IMR-90 (cell line): ENCODE results near the gene FBXW7. TPM values are rescaled to one million over a fixed set of nuclear protein-coding genes. Genes with fewer than 3 reads are reported as not detected.

Source experiments
- ATAC-seq: fragments of 200-7000 bp; cut with Tn5 transposase; 2 replicates; pipeline ENCODE4 v1.9.1; 2020; ENCODE audit warnings: low read depth, mild to moderate bottlenecking, moderate library complexity
- BruUV-seq: library from RNA; stranded (reverse); fragments of 400-500 nt; replicated peaks from 2 replicates; lab custom pipeline; 2021; lab: Mats Ljungman, UMichigan
- CTCF ChIA-PET: fragments of 300-600 bp; formaldehyde crosslinking; extraction: SDS; loops from one replicate; lab custom pipeline; 2021; ENCODE audit warnings: antibody characterized with exemption; lab: Yijun Ruan, JAX
- POLR2A ChIA-PET: fragments of 300-600 bp; sonication (Branson Sonifier 250); formaldehyde crosslinking; loops from one replicate; lab custom pipeline; 2022; ENCODE audit warnings: antibody characterized with exemption; ENCODE audit not compliant: unreplicated experiment; lab: Charles Lee
- DNase-seq: peaks from one replicate; pipeline ENCODE4 v3.0.0; 2013
- H2AFZ ChIP-seq: replicated peaks from 2 replicates; pipeline ENCODE3; 2013; ENCODE audit warnings: low read length, mild to moderate bottlenecking; ENCODE audit not compliant: poor library complexity
- H2AK5ac ChIP-seq: 2 replicates; pipeline ENCODE4 v1.6.1; 2013; ENCODE audit warnings: low read depth, low read length, inconsistent platforms
- H2AK9ac ChIP-seq: replicated peaks from 2 replicates; pipeline ENCODE3; 2013; ENCODE audit warnings: mild to moderate bottlenecking, low read depth, low read length, moderate library complexity; ENCODE audit not compliant: poor library complexity
- H2BK120ac ChIP-seq: 2 replicates; pipeline ENCODE4 v1.6.1; 2013; ENCODE audit warnings: low read depth, low read length, inconsistent platforms
- H2BK15ac ChIP-seq: 3 replicates; pipeline ENCODE4 v1.6.1; 2013; ENCODE audit warnings: low read depth, low read length, inconsistent platforms
- H2BK20ac ChIP-seq: 2 replicates; pipeline ENCODE4 v1.6.1; 2013; ENCODE audit warnings: low read depth, mild to moderate bottlenecking, inconsistent platforms, low read length, moderate library complexity
- H2BK5ac ChIP-seq: 2 replicates; pipeline ENCODE4 v1.6.1; 2013; ENCODE audit warnings: mild to moderate bottlenecking, low read depth, low read length, inconsistent platforms; ENCODE audit not compliant: poor library complexity, severe bottlenecking
- H3K14ac ChIP-seq: replicated peaks from 2 replicates; pipeline ENCODE4 v1.6.1; 2013; ENCODE audit warnings: low read depth, low read length, inconsistent platforms
- H3K18ac ChIP-seq: 2 replicates; pipeline ENCODE4 v1.6.1; 2013; ENCODE audit warnings: low read depth, low read length, control low read depth
- H3K23ac ChIP-seq: 2 replicates; pipeline ENCODE4 v1.6.1; 2013; ENCODE audit warnings: low read depth, low read length, inconsistent platforms
- H3K27ac ChIP-seq: 2 replicates; pipeline ENCODE4 v1.5.1; 2013; ENCODE audit warnings: mild to moderate bottlenecking, control low read depth, low read length; ENCODE audit not compliant: insufficient read depth
- H3K27me3 ChIP-seq: 2 replicates; pipeline ENCODE4 v1.6.1; 2013; ENCODE audit warnings: low read length; ENCODE audit not compliant: control insufficient read depth, insufficient read depth
- H3K36me3 ChIP-seq: 2 replicates; pipeline ENCODE4 v1.6.1; 2013; ENCODE audit warnings: low read length, mixed read lengths; ENCODE audit not compliant: control insufficient read depth, insufficient read depth
- H3K4ac ChIP-seq: 2 replicates; pipeline ENCODE4 v1.6.1; 2013; ENCODE audit warnings: low read depth, low read length, inconsistent platforms
- H3K4me1 ChIP-seq: 2 replicates; pipeline ENCODE4 v1.6.1; 2013; ENCODE audit warnings: low read length, mixed read lengths; ENCODE audit not compliant: control insufficient read depth, insufficient read depth
- H3K4me2 ChIP-seq: 2 replicates; pipeline ENCODE4 v1.6.1; 2013; ENCODE audit warnings: low read depth, mild to moderate bottlenecking, control low read depth, low read length, moderate library complexity
- H3K4me3 ChIP-seq: 2 replicates; pipeline ENCODE4 v1.5.1; 2013; ENCODE audit warnings: low read depth, mild to moderate bottlenecking, control low read depth, low read length, moderate library complexity; ENCODE audit not compliant: insufficient read depth
- H3K56ac ChIP-seq: 2 replicates; pipeline ENCODE4 v1.6.1; 2013; ENCODE audit warnings: low read length, inconsistent platforms; ENCODE audit not compliant: insufficient read depth; ENCODE audit errors: extremely low read depth
- H3K79me1 ChIP-seq, 2 experiments: 2 replicates each; pipeline ENCODE4 v1.6.1; 2013; ENCODE audit warnings: low read length in 2 of 2, inconsistent platforms in 1 of 2, low read depth in 1 of 2
- H3K9ac ChIP-seq: 2 replicates; pipeline ENCODE4 v1.6.1; 2013; ENCODE audit warnings: low read depth, low read length, control low read depth
- H3K9me1 ChIP-seq: 2 replicates; pipeline ENCODE4 v1.6.1; 2013; ENCODE audit warnings: low read length, inconsistent platforms; ENCODE audit not compliant: insufficient read depth
- H3K9me3 ChIP-seq: 2 replicates; pipeline ENCODE4 v1.6.1; 2013; ENCODE audit warnings: low read length; ENCODE audit not compliant: control insufficient read depth, insufficient read depth
- H4K20me1 ChIP-seq: 2 replicates; pipeline ENCODE4 v1.6.1; 2013; ENCODE audit warnings: low read length, inconsistent platforms; ENCODE audit not compliant: insufficient read depth
- H4K5ac ChIP-seq: 2 replicates; pipeline ENCODE4 v1.6.1; 2013; ENCODE audit warnings: mild to moderate bottlenecking, low read depth, low read length, control low read depth
- H4K8ac ChIP-seq, 2 experiments: 2 replicates each; pipeline ENCODE4 v1.6.1; 2013; ENCODE audit warnings: low read depth in 2 of 2, low read length in 2 of 2, control low read depth in 1 of 2, inconsistent platforms in 1 of 2
- H4K91ac ChIP-seq: 2 replicates; pipeline ENCODE4 v1.6.1; 2013; ENCODE audit warnings: low read depth, low read length, inconsistent platforms; ENCODE audit not compliant: insufficient read depth
- BHLHE40 ChIP-seq: fragments of 150-350 bp; IDR thresholded peaks from 2 replicates; pipeline ENCODE4 v1.6.1; 2016; ENCODE audit warnings: mild to moderate bottlenecking, low read depth, low read length
- CEBPB ChIP-seq: IDR thresholded peaks from 2 replicates; pipeline ENCODE4 v1.6.1; 2012; ENCODE audit warnings: low read depth, low read length, improper control_type of control experiment
- CHD1 ChIP-seq: IDR thresholded peaks from 2 replicates; pipeline ENCODE4 v1.6.1; 2012; ENCODE audit warnings: low read depth, low read length, improper control_type of control experiment
- FOS ChIP-seq: fragments of 150-350 bp; IDR thresholded peaks from 2 replicates; pipeline ENCODE4 v1.6.1; 2016; ENCODE audit warnings: low read depth, low read length
- MAFK ChIP-seq: IDR thresholded peaks from 2 replicates; pipeline ENCODE4 v1.6.1; 2012; ENCODE audit warnings: low read depth, low read length, improper control_type of control experiment
- MAZ ChIP-seq: IDR thresholded peaks from 2 replicates; pipeline ENCODE4 v1.6.1; 2012; ENCODE audit warnings: low read depth, mild to moderate bottlenecking, low read length, improper control_type of control experiment, moderate library complexity, borderline replicate concordance
- MXI1 ChIP-seq: IDR thresholded peaks from 2 replicates; pipeline ENCODE4 v1.6.1; 2012; ENCODE audit warnings: low read depth, mild to moderate bottlenecking, low read length, moderate library complexity, borderline replicate concordance
- NFE2L2 ChIP-seq: fragments of 150-350 bp; IDR thresholded peaks from 2 replicates; pipeline ENCODE4 v1.6.1; 2016; ENCODE audit warnings: low read depth, mild to moderate bottlenecking, low read length
- POLR2A ChIP-seq: IDR thresholded peaks from 2 replicates; pipeline ENCODE4 v1.6.1; 2012; ENCODE audit warnings: mild to moderate bottlenecking, low read depth, low read length
- RAD21 ChIP-seq: IDR thresholded peaks from 2 replicates; pipeline ENCODE4 v1.6.1; 2012; ENCODE audit warnings: low read length, improper control_type of control experiment
- RCOR1 ChIP-seq: IDR thresholded peaks from 2 replicates; pipeline ENCODE4 v1.6.1; 2012; ENCODE audit warnings: mild to moderate bottlenecking, low read length, improper control_type of control experiment; ENCODE audit not compliant: insufficient replicate concordance
- RFX5 ChIP-seq: IDR thresholded peaks from 2 replicates; pipeline ENCODE4 v1.8.0; 2012; ENCODE audit warnings: low read depth, mild to moderate bottlenecking, low read length, moderate library complexity
- SMC3 ChIP-seq: fragments of 150-350 bp; IDR thresholded peaks from 2 replicates; pipeline ENCODE4 v1.6.1; 2016; ENCODE audit warnings: low read depth, mild to moderate bottlenecking, antibody characterized with exemption, low read length, moderate library complexity
- WGBS, 2 experiments: methylation state at CpG; one replicate each; pipeline versions ENCODE4 v1.1.5 to v1.1.7; 2013; ENCODE audit warnings: missing lambda C conversion rate in 2 of 2; ENCODE audit not compliant: insufficient read length in 1 of 2; ENCODE audit errors: extremely low coverage in 2 of 2; 5-methylcytosine and 5-hydroxymethylcytosine counted together
- dilution Hi-C: fragments of 300-500 bp; cut with HindIII; formaldehyde crosslinking; loops from one replicate; pipeline ENCODE4 v1.14.3; 2018; ENCODE audit warnings: low sequenced_read_pairs; ENCODE audit not compliant: unreplicated experiment
- in situ Hi-C: fragments of 300-500 bp; cut with MboI; formaldehyde crosslinking; loops from 3 replicates; pipeline ENCODE4 v1.14.3; 2019; ENCODE audit warnings: low sequenced_read_pairs, inconsistent platforms, mixed read lengths
- intact Hi-C: fragments of 100-400 bp; cut with micrococcal nuclease; formaldehyde crosslinking; loops from 2 replicates; pipeline ENCODE4 v1.10.0; 2022
- polyA plus RNA-seq, 3 experiments: library from polyadenylated mRNA; depleted of rRNA; stranded (reverse); fragments of >200 nt; gene quantifications; 2 replicates each; pipeline ENCODE4 v1.2.3, GENCODE V29; 2012; ENCODE audit warnings: low replicate concordance in 1 of 3
- total RNA-seq: library from RNA; depleted of rRNA; stranded (reverse); fragments of >200 nt; gene quantifications from 2 replicates; pipeline ENCODE4 v1.2.3, GENCODE V29; 2012
- TF ChIP-seq, protein P1 (sequence below): fragments of 150-350 bp; IDR thresholded peaks from 2 replicates; pipeline ENCODE4 v1.6.1; 2017; ENCODE audit warnings: mild to moderate bottlenecking, antibody characterized with exemption, low read length, low read depth
- TF ChIP-seq, protein P2 (sequence below): fragments of 150-350 bp; IDR thresholded peaks from 2 replicates; pipeline ENCODE4 v1.6.1; 2016; ENCODE audit warnings: low read depth, mild to moderate bottlenecking, low read length, moderate library complexity, borderline replicate concordance
- TF ChIP-seq, protein P3 (sequence below): conservative IDR thresholded peaks from 2 replicates; pipeline ENCODE4 v1.5.1; 2012; ENCODE audit warnings: mild to moderate bottlenecking, low read depth, low read length, improper control_type of control experiment

Gene FBXW7
- total and polyA plus RNA-seq, 2 of the 4 experiments (the other 2 are of a cell fraction) = 7.2 to 27.4 TPM

DNA sequence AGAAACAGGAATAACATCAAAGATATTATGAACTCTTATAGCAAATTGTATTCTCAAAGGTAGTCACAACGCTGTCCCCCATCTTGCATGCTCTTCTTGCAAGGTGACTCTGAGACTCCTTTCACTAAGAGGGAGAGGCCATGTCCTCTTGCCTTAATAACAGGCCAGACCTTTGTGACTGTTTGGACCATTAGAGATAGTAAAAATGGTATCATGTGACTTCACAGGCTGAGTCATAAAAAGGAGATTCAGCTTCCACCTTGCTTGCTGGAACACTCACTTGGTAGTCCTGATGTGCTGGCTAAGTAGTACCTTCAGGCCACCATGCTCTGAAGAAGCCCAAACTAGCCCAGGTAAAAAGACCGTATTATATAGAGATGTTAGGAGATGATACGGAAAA is 143.8 kb downstream of the FBXW7 start:
- no peak overlapping the region for H2BK20ac ChIP-seq
- H2AK5ac ChIP-seq = no peak overlapping the region
- H2BK15ac ChIP-seq = no peak overlapping the region
- no peaks in the 10 kb centered on the region for H4K20me1 ChIP-seq
- H3K18ac ChIP-seq = no peak overlapping the region
- H4K5ac ChIP-seq = no peak overlapping the region
- H3K9me1 ChIP-seq = peaks cover 4% of the 10 kb centered on the region
- peaks cover 3 to 14% of the 10 kb centered on the region in 2 experiments for H3K79me1 ChIP-seq
- no peak overlapping the region for H2BK120ac ChIP-seq
- H2BK5ac ChIP-seq = no peak overlapping the region
- no peaks in the 10 kb centered on the region for H3K27me3 ChIP-seq
- H3K14ac ChIP-seq = no peak overlapping the region
- no peak overlapping the region for H2AK9ac ChIP-seq
- H4K91ac ChIP-seq = no peak overlapping the region
- H3K4me2 ChIP-seq = no peak overlapping the region
- H3K56ac ChIP-seq = no peak overlapping the region
- BruUV-seq = no TSS peak
- no peak overlapping the region for H4K8ac ChIP-seq
- POLR2A ChIA-PET = no interaction called here
- dilution Hi-C loops = no loop called here
- no peak overlapping the region for H2AFZ ChIP-seq
- CTCF ChIA-PET = no interaction called here
- no CpG with 5 or more reads among the region's 3 CpGs for WGBS, 2 experiments
- DNase-seq (no peak), ATAC-seq (no peak)
- in situ Hi-C loops = loop anchor here (25.0 kb wide), 1 partner anchor 1280 kb away; no protein-coding TSS in a partner anchor
- H3K9ac ChIP-seq = no peak overlapping the region
- H3K4me1 ChIP-seq = no peaks in the 10 kb centered on the region
- H3K36me3 ChIP-seq = no peaks in the 10 kb centered on the region
- H3K27ac ChIP-seq = no peak overlapping the region
- H3K23ac ChIP-seq = no peak overlapping the region
- H3K9me3 ChIP-seq = no peaks in the 10 kb centered on the region
- intact Hi-C loops = no loop called here
- no peak overlapping the region for H3K4me3 ChIP-seq
- TF ChIP-seq POLR2A (no peak), BHLHE40 (no peak), MXI1 (no peak), SMC3 (no peak), CHD1 (no peak), NFE2L2 (no peak), CEBPB (no peak), MAFK (no peak), FOS (no peak), RAD21 (no peak), RFX5 (no peak), MAZ (no peak), RCOR1 (no peak)
- TF ChIP-seq, protein P1, sequence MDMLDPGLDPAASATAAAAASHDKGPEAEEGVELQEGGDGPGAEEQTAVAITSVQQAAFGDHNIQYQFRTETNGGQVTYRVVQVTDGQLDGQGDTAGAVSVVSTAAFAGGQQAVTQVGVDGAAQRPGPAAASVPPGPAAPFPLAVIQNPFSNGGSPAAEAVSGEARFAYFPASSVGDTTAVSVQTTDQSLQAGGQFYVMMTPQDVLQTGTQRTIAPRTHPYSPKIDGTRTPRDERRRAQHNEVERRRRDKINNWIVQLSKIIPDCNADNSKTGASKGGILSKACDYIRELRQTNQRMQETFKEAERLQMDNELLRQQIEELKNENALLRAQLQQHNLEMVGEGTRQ = no peak
- TF ChIP-seq, protein P2, sequence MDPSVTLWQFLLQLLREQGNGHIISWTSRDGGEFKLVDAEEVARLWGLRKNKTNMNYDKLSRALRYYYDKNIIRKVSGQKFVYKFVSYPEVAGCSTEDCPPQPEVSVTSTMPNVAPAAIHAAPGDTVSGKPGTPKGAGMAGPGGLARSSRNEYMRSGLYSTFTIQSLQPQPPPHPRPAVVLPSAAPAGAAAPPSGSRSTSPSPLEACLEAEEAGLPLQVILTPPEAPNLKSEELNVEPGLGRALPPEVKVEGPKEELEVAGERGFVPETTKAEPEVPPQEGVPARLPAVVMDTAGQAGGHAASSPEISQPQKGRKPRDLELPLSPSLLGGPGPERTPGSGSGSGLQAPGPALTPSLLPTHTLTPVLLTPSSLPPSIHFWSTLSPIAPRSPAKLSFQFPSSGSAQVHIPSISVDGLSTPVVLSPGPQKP = no peak
- TF ChIP-seq, protein P3, sequence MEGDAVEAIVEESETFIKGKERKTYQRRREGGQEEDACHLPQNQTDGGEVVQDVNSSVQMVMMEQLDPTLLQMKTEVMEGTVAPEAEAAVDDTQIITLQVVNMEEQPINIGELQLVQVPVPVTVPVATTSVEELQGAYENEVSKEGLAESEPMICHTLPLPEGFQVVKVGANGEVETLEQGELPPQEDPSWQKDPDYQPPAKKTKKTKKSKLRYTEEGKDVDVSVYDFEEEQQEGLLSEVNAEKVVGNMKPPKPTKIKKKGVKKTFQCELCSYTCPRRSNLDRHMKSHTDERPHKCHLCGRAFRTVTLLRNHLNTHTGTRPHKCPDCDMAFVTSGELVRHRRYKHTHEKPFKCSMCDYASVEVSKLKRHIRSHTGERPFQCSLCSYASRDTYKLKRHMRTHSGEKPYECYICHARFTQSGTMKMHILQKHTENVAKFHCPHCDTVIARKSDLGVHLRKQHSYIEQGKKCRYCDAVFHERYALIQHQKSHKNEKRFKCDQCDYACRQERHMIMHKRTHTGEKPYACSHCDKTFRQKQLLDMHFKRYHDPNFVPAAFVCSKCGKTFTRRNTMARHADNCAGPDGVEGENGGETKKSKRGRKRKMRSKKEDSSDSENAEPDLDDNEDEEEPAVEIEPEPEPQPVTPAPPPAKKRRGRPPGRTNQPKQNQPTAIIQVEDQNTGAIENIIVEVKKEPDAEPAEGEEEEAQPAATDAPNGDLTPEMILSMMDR = no peak
- no peak overlapping the region for H3K4ac ChIP-seq
